Cortex of kidney (tissue), 1 donor: ENCODE measurements around the gene MT1B.
A peak's percentile ranks its signal among the peaks of the same experiment; 100 is the strongest.

Experiments used
- DNase-seq: peaks from one replicate; lab custom pipeline; 2025; lab: John Stamatoyannopoulos, UW

Gene MT1B

GRCh38 chr16:56651586-56651985 is at the start of gene MT1B:
Gene MT1B, plus strand, starts transcription at chr16:56651886. Its CDS starts 68 bp downstream, at chr16:56651954.
- DNase-seq = no peak

- DNase-seq = no peak
Measured at GRCh38 chr16:56603589-56603988, 48.1 kb upstream of the MT1B start.

- DNase-seq = no peak
Measured at GRCh38 chr16:56604966-56605365, 46.7 kb upstream of the MT1B start.

- DNase-seq = no peak
Measured at GRCh38 chr16:56605475-56605874, 46.2 kb upstream of the MT1B start.

- DNase-seq = no peak
Measured at GRCh38 chr16:56606071-56606475, 45.6 kb upstream of the MT1B start.

DNA sequence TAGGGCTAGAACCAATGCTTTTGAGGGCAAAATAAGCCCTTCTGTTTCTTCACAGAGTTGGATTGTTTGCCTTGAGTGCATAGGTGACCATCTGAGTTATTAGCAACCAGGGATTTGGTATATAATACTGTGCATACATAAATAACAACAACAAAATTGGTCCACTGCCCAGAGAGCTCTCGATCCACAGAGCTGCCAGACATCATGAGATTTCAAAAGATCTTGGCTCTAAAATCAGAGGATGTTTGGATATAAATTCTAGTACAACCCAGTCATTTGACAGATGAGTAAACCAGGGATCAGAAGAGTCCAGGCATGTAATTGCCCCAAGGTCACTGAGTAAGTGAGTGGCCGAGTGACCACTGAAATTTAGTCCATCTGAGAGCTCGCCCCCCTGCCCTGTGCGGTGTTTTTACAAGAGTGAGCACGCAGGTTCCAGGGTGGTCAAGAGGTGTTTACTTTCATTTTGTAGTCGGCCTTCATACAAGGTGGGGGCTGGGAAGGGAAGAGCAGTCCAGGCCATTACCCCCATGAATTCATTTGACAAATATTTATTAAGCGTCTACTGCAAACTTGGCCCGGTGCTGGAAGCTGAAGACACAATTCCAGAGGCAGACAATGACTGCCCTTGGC is 45.1 kb upstream of the MT1B start:
- DNase-seq = no peak

- DNase-seq = no peak
Measured at GRCh38 chr16:56607109-56607618, 44.5 kb upstream of the MT1B start.

DNA sequence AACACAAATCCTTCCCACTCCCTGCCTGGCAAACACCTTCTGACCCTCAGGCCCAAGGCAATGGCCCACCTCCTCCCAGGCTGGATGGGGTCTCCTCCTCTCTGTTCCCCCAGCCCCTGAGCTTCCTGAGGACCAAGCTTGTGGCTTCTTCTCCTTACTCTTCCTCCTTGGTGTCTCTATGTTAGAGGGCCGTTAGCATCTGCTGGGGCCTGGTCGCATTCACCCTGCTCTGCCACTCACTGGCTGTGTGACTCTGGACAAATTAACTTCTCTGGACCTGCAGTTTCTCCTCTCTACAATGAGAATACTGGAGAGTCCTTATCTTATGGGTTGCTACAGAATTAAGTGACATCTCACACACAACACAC is 44.0 kb upstream of the MT1B start:
- DNase-seq = no peak

- peak; percentile 88 for DNase-seq
Measured at GRCh38 chr16:56608043-56608875, 43.4 kb upstream of the MT1B start, which contains the start of gene MT2A. Gene MT2A, plus strand, starts transcription at chr16:56608584. Its CDS starts 72 bp downstream, at chr16:56608656.

GRCh38 chr16:56608876-56609462 is 42.7 kb upstream of the MT1B start:
- no peak for DNase-seq

DNA sequence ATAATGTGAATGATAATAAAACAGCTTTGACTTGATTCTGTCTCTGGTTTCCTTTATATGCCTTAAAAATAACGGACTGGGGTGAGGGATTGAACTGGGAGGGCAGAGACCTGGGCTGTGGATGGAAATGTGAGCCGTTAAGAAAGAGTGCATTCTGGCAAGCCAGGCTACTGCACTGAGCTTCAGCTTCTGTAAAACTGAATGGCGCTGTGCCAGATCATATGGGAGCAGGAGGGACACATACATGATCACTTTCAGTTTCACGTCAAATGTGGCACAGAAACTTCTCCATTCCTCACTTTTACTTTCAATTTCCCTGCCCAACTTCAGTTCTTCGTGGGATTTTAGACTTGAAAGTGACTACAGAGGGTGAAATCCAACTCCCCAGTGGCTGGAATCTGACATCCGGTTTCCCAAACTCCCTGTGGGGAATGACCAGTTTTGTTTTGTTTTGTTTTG is 42.2 kb upstream of the MT1B start:
- DNase-seq = no peak

DNA sequence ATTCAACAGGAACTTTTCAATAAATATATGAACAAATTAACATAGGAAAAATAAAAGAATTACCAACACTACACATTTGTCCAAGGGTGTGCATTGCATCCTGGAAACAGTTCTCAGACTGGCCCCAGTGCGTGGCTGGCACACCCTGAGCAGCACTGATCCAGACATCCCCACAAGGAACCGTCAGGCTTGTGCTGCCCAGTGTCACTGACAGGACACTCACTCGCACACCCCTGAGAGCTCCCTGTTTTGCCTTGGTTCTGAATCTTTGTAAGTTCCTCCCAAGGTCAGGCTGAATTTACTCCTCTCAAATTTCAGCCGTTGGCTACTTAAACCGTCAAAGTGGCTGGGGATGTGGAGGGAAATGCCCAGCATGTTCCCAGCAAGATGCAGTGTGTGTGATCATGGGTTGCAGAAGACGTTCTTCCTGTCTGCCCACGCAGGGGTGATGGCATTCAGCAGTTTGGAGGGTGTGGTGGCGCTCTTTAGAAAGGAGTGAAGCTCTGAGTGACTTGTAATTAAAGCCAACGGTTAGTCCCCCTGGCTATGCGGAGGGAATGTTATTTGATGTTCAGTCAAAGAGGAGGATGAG is 41.6 kb upstream of the MT1B start:
- DNase-seq = no peak

DNA sequence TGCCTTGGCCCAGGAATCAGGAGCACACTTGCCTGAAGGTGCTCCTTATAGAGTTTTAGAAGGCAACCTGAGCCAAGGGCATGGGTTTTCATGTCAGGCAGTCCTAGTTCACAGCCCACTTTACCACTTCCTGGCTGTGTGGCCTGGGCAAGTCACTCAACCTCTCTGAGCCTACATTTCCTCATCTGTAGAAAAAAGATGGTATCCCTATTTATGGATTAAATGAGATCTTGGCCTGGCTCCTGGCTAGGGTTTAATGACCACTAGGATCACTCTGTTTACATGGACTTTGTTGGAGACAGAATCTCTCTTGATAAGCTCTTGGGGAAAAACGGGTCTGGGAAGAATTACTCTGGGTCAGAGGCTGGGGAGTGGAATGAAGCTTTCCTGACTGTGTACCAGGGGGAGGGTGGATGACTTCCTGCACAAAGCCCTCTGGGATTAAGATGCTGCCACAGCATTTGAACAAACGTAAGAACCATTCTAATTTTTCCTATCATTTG is 41.0 kb upstream of the MT1B start:
- DNase-seq = no peak

DNA sequence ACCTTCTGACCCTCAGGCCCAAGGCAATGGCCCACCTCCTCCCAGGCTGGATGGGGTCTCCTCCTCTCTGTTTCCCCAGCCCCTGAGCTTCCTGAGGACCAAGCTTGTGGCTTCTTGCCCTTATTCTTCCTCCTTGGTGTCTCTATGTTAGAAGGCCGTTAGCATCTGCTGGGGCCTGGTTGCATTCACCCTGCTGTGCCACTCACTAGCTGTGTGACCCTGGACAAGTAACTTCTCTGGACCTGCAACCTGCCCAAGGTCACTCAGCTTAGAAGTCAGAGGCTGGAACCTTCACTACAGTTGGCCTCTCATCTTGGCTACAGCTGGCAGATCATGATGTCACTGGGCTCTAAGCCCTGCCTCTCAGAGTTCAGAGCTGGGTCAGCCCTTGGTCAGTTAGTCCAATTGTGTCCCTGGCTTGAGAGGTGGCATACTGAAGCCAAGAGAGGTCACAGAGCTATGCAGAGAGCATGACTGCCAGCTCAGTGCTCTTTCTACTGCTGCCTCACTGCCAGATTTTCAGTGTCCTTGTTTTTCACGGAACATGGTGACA is 40.3 kb upstream of the MT1B start:
- DNase-seq = no peak

DNA sequence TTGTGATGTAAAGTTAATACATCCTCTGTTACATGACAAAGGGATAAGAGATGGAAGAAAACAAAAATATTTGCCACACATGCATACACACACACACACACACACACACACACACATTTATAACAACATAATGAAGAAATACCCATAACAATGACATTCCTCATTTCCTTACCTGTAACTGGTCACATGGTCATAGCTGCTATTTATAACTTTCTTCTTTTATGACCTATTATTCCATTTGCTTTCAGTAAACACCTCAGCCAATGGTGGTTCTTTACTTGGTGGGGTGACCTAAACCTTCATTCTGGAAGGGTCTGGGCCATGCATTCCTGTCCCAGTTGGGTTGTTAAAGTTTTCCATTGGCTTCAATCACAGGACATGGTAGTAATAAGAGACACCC is 38.0 kb upstream of the MT1B start:
- DNase-seq = no peak

DNA sequence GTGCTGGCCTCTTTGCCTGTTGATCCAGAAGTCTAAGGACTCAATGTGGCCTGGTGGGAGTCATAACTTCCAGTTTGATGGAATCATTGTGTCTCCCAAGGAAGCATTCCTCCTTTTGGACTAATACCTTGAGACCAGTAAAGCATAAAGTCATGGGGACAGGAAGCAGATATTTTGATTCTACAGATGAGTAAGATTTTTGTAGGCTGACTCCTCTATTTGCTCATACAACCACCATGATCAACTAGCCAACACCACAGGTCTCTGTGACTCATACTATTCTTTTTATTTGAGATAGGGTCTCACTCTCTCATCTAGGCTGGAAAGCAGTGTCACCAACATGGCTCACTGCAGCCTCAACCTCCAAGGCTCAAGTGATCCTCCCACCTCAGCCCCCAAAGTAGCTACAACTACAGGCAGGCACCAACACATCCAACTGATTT is 37.1 kb upstream of the MT1B start:
- no peak for DNase-seq

GRCh38 chr16:56615353-56615752 is 36.3 kb upstream of the MT1B start:
- no peak for DNase-seq

GRCh38 chr16:56616608-56617211 is 35.0 kb upstream of the MT1B start:
- DNase-seq = no peak

GRCh38 chr16:56617212-56618085 is 34.2 kb upstream of the MT1B start:
- DNase-seq = no peak

DNA sequence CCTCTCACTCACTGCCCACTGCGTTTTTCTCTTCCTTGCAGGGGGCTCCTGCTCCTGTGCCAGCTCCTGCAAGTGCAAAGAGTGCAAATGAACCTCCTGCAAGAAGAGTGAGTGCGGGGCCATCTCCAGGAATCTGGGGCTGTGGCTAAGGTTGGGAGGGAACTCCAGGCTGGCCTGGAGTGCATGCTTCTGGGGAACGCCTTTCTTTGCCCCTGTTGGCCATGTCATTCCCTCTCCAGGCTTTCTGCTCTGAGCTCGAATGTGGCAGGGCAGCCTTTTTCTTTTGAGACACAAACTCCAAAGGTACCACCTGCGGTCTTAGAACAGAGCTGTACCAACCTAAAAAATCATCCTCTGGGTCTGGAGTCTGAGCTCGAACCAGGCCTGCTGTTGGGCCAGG is 33.5 kb upstream of the MT1B start:
- DNase-seq = no peak
